H1 (cell line): ENCODE data around the gene IDUA. TPM values are rescaled to one million over a fixed set of nuclear protein-coding genes. Genes with fewer than 3 reads are reported as not detected.

Experiments used
- CTCF ChIA-PET: fragments of 300-600 bp; sonication (Branson Sonifier 250); formaldehyde crosslinking; loops from one replicate; lab custom pipeline; 2021; ENCODE audit not compliant: partially characterized antibody; lab: Charles Lee
- POLR2A ChIA-PET: fragments of 300-600 bp; sonication (Branson Sonifier 250); formaldehyde crosslinking; loops from one replicate; lab custom pipeline; 2021; ENCODE audit warnings: inconsistent platforms; ENCODE audit not compliant: partially characterized antibody; lab: Charles Lee
- DNase-seq, 2 experiments: peaks; one replicate each; pipeline versions ENCODE4 v3.0.0 to v3.0.0-alpha.2; 2010 to 2022; ENCODE audit warnings: low spot score in 2 of 2, low read depth in 1 of 2, mixed read lengths in 1 of 2
- FAIRE-seq: peaks from 2 replicates; lab custom pipeline; 2011; peaks lifted over from hg19 to GRCh38; lab: Jason Lieb, UNC
- H2AFZ ChIP-seq: 2 replicates; pipeline ENCODE4 v1.8.1; 2012; ENCODE audit warnings: low read length, inconsistent platforms
- H2AK5ac ChIP-seq: 2 replicates; pipeline ENCODE4 v1.6.1; 2013; ENCODE audit warnings: low read depth, low read length
- H2BK120ac ChIP-seq: replicated peaks from 2 replicates; pipeline ENCODE3; 2013; ENCODE audit warnings: low read depth, low read length, inconsistent platforms
- H2BK12ac ChIP-seq: 2 replicates; pipeline ENCODE4 v1.6.1; 2013; ENCODE audit warnings: low read depth, low read length
- H2BK15ac ChIP-seq: 2 replicates; pipeline ENCODE4 v1.6.1; 2013; ENCODE audit warnings: low read length
- H2BK20ac ChIP-seq: 2 replicates; pipeline ENCODE4 v1.6.1; 2013; ENCODE audit warnings: low read length
- H2BK5ac ChIP-seq: 2 replicates; pipeline ENCODE4 v1.6.1; 2013; ENCODE audit warnings: low read depth, low read length
- H3K14ac ChIP-seq: 2 replicates; pipeline ENCODE4 v1.6.1; 2013; ENCODE audit warnings: inconsistent platforms; ENCODE audit not compliant: insufficient read length
- H3K18ac ChIP-seq: 2 replicates; pipeline ENCODE4 v1.6.1; 2013; ENCODE audit warnings: low read length; ENCODE audit errors: extremely low read depth
- H3K23ac ChIP-seq: 2 replicates; pipeline ENCODE4 v1.6.1; 2013; ENCODE audit warnings: inconsistent platforms; ENCODE audit not compliant: insufficient read length
- H3K23me2 ChIP-seq: 2 replicates; pipeline ENCODE4 v1.6.1; 2013; ENCODE audit warnings: low read depth, low read length
- H3K27ac ChIP-seq: 2 replicates; pipeline ENCODE4 v1.6.1; 2011; ENCODE audit warnings: low read depth, low read length, inconsistent platforms
- H3K27me3 ChIP-seq, 4 experiments: replicated peaks in 1 of 4; 1 replicate in 1 of 4; 2 replicates in 3 of 4; pipeline versions ENCODE4 v1.6.1 to v1.8.1; 2011 to 2013; ENCODE audit warnings: low read length in 3 of 4, mild to moderate bottlenecking in 3 of 4, inconsistent platforms in 2 of 4, mixed read lengths in 2 of 4, moderate library complexity in 1 of 4; ENCODE audit not compliant: control insufficient read depth in 3 of 4, insufficient read depth in 3 of 4; ENCODE audit errors: extremely low read depth in 1 of 4
- H3K36me3 ChIP-seq, 4 experiments: 2 replicates each; pipeline versions ENCODE4 v1.6.1 to v1.8.1; 2011 to 2013; ENCODE audit warnings: mild to moderate bottlenecking in 4 of 4, low read length in 3 of 4, moderate library complexity in 2 of 4, control low read depth in 1 of 4, inconsistent platforms in 1 of 4; ENCODE audit not compliant: insufficient read depth in 4 of 4, control insufficient read depth in 2 of 4
- H3K4ac ChIP-seq: replicated peaks from 2 replicates; pipeline ENCODE3; 2013; ENCODE audit warnings: low read length, low read depth, mixed read lengths, inconsistent platforms; ENCODE audit not compliant: insufficient read length
- H3K4me1 ChIP-seq, 4 experiments: replicated peaks in 1 of 4; 1 replicate in 1 of 4; 2 replicates in 3 of 4; pipeline versions ENCODE4 v1.6.1 to v1.8.1; 2011 to 2013; ENCODE audit warnings: low read length in 3 of 4, inconsistent platforms in 2 of 4, mixed read lengths in 1 of 4; ENCODE audit not compliant: insufficient read depth in 4 of 4, control insufficient read depth in 3 of 4
- H3K4me2 ChIP-seq, 2 experiments: 2 replicates each; pipeline versions ENCODE4 v1.6.1 to v1.8.1; 2011 to 2013; ENCODE audit warnings: low read depth in 2 of 2, low read length in 2 of 2, control low read depth in 1 of 2, inconsistent platforms in 1 of 2, mild to moderate bottlenecking in 1 of 2; ENCODE audit not compliant: insufficient read depth in 1 of 2
- H3K4me3 ChIP-seq, 4 experiments: fragments of 200-600, 300-600 bp in 1 of 4; sonication (generic), shearing (Covaris generic), sonication (Bioruptor Twin) in 1 of 4; 2 replicates each; pipeline versions ENCODE4 v1.5.1 to v1.8.1; 2011 to 2016; ENCODE audit warnings: low read length in 4 of 4, low read depth in 3 of 4, control low read depth in 2 of 4, inconsistent platforms in 2 of 4, mild to moderate bottlenecking in 2 of 4, mixed read lengths in 1 of 4, moderate library complexity in 1 of 4; ENCODE audit not compliant: insufficient read depth in 2 of 4; ENCODE audit errors: extremely low read depth in 1 of 4
- H3K56ac ChIP-seq: replicated peaks from 2 replicates; pipeline ENCODE3; 2013; ENCODE audit warnings: low read depth, mild to moderate bottlenecking, mixed read lengths, low read length, inconsistent platforms; ENCODE audit not compliant: insufficient read length
- H3K79me1 ChIP-seq: 2 replicates; pipeline ENCODE4 v1.6.1; 2013; ENCODE audit warnings: low read depth, low read length, control low read depth
- H3K79me2 ChIP-seq, 2 experiments: 2 replicates each; pipeline versions ENCODE4 v1.6.1 to v1.8.1; 2012 to 2013; ENCODE audit warnings: low read length in 2 of 2, mild to moderate bottlenecking in 2 of 2, inconsistent platforms in 1 of 2; ENCODE audit not compliant: insufficient read depth in 2 of 2, control insufficient read depth in 1 of 2
- H3K9ac ChIP-seq, 4 experiments: replicated peaks in 1 of 4; 1 replicate in 1 of 4; 2 replicates in 3 of 4; pipeline versions ENCODE4 v1.6.1 to v1.8.1; 2011 to 2013; ENCODE audit warnings: low read depth in 3 of 4, low read length in 3 of 4, control low read depth in 2 of 4, mild to moderate bottlenecking in 2 of 4, moderate library complexity in 2 of 4, inconsistent platforms in 1 of 4; ENCODE audit errors: extremely low read depth in 1 of 4
- H3K9me3 ChIP-seq, 2 experiments: 2 replicates each; pipeline versions ENCODE4 v1.6.1 to v1.8.1; 2012 to 2013; ENCODE audit warnings: mild to moderate bottlenecking in 2 of 2, moderate library complexity in 2 of 2, control low read depth in 1 of 2, inconsistent platforms in 1 of 2, low read depth in 1 of 2, low read length in 1 of 2, mixed read lengths in 1 of 2; ENCODE audit not compliant: insufficient read depth in 2 of 2
- H4K20me1 ChIP-seq, 2 experiments: replicated peaks in 1 of 2; 2 replicates each; pipeline versions ENCODE3 to v1.8.1; 2011 to 2013; ENCODE audit warnings: inconsistent platforms in 2 of 2, low read length in 2 of 2, mild to moderate bottlenecking in 1 of 2; ENCODE audit not compliant: insufficient read depth in 2 of 2, control insufficient read depth in 1 of 2
- H4K5ac ChIP-seq: 2 replicates; pipeline ENCODE4 v1.6.1; 2013; ENCODE audit warnings: low read length, low read depth, mixed read lengths, inconsistent platforms; ENCODE audit not compliant: insufficient read length
- H4K8ac ChIP-seq: 2 replicates; pipeline ENCODE4 v1.8.0; 2013; ENCODE audit warnings: mild to moderate bottlenecking, moderate library complexity, low read length, inconsistent platforms; ENCODE audit not compliant: insufficient read depth; ENCODE audit errors: extremely low read depth
- H4K91ac ChIP-seq: replicated peaks from 2 replicates; pipeline ENCODE3; 2013; ENCODE audit warnings: low read length, mixed read lengths, inconsistent platforms; ENCODE audit not compliant: insufficient read length
- ASH2L ChIP-seq: fragments of 200-600, 300-600 bp; sonication (generic); IDR thresholded peaks from one replicate; pipeline ENCODE4 v1.7.1; 2017; ENCODE audit warnings: low read length
- CTBP2 ChIP-seq: IDR thresholded peaks from 2 replicates; pipeline ENCODE4 v1.7.0; 2011; ENCODE audit warnings: borderline replicate concordance, mild to moderate bottlenecking, moderate library complexity, mixed read lengths, low read length; ENCODE audit not compliant: insufficient read depth, insufficient read length
- FOSL1 ChIP-seq: IDR thresholded peaks from 2 replicates; pipeline ENCODE4 v1.6.1; 2011; ENCODE audit warnings: mild to moderate bottlenecking, low read depth, low read length, moderate library complexity; ENCODE audit not compliant: insufficient read depth
- HDAC6 ChIP-seq: IDR thresholded peaks from one replicate; pipeline ENCODE4 v1.7.1; 2012; ENCODE audit warnings: low read depth, mild to moderate bottlenecking, inconsistent platforms, low read length, moderate library complexity
- JUN ChIP-seq: IDR thresholded peaks from 2 replicates; pipeline ENCODE4 v1.6.1; 2011; ENCODE audit warnings: low read depth, mild to moderate bottlenecking, improper control_type of control experiment, low read length
- MAFK ChIP-seq: IDR thresholded peaks from 2 replicates; pipeline ENCODE4 v1.6.1; 2012; ENCODE audit warnings: low read depth, mild to moderate bottlenecking, improper control_type of control experiment, low read length
- POLR2AphosphoS5 ChIP-seq: IDR thresholded peaks from 2 replicates; pipeline ENCODE4 v1.6.1; 2011; ENCODE audit warnings: low read depth, low read length
- RFX5 ChIP-seq: IDR thresholded peaks from 2 replicates; pipeline ENCODE4 v1.6.1; 2011; ENCODE audit warnings: low read depth, low read length, improper control_type of control experiment, borderline replicate concordance
- RXRA ChIP-seq: IDR thresholded peaks from 2 replicates; pipeline ENCODE4 v1.6.1; 2011; ENCODE audit warnings: low read depth, mild to moderate bottlenecking, low read length, moderate library complexity; ENCODE audit not compliant: insufficient read depth
- SIN3A ChIP-seq, 2 experiments: IDR thresholded peaks in 1 of 2; conservative IDR thresholded peaks in 1 of 2; 2 replicates each; pipeline ENCODE4 v1.6.1; 2011 to 2012; ENCODE audit warnings: low read length in 2 of 2, improper control_type of control experiment in 1 of 2, low read depth in 1 of 2, mild to moderate bottlenecking in 1 of 2
- TAF7 ChIP-seq: optimal IDR thresholded peaks from 2 replicates; pipeline ENCODE3; 2011; ENCODE audit warnings: low read depth, mild to moderate bottlenecking, inconsistent platforms, low read length, moderate library complexity, borderline replicate concordance
- TEAD4 ChIP-seq: IDR thresholded peaks from 2 replicates; pipeline ENCODE4 v1.6.1; 2012; ENCODE audit warnings: low read depth, low read length, inconsistent platforms, mixed read lengths
- WGBS, 2 experiments: shearing (Covaris generic) in 1 of 2; methylation state at CpG; one replicate each; pipeline versions ENCODE4 v1.1.6 to v1.1.7; 2013 to 2015; ENCODE audit warnings: low lambda C conversion rate in 2 of 2, mixed read lengths in 2 of 2, inconsistent platforms in 1 of 2, low coverage in 1 of 2, missing lambda C conversion rate in 1 of 2; ENCODE audit not compliant: insufficient replicate concordance in 2 of 2, insufficient coverage in 1 of 2, insufficient read length in 1 of 2; ENCODE audit errors: extremely low coverage in 1 of 2, missing lambda C conversion rate in 1 of 2; 5-methylcytosine and 5-hydroxymethylcytosine counted together
- polyA plus RNA-seq, 7 experiments: library from polyadenylated mRNA; depleted of rRNA in 3 of 7; stranded (reverse) in 5 of 7; unstranded in 2 of 7; fragments of >200 nt in 5 of 7; fragments of 200-250 nt in 2 of 7; gene quantifications; 1 replicate in 5 of 7; 2 replicates in 1 of 7; 4 replicates in 1 of 7; pipeline versions ENCODE4 v1.2.1 to v1.2.3, GENCODE V29; 2011 to 2013; ENCODE audit warnings: missing spikeins in 2 of 7, mixed read lengths in 2 of 7
- total RNA-seq: library from RNA; stranded (reverse); fragmentation: NEBNext Ultra II Directional; extraction: Animal tissue kit (Norgen Biotek cat#: 25700); gene quantifications from 2 replicates; pipeline ENCODE4 v1.2.1, GENCODE V29; 2021

Gene IDUA
- total and polyA plus RNA-seq, 2 of the 8 experiments (the other 6 are each of a cell fraction or from before 2014, with no cell fraction given) = 2.8 to 4.8 TPM

DNA sequence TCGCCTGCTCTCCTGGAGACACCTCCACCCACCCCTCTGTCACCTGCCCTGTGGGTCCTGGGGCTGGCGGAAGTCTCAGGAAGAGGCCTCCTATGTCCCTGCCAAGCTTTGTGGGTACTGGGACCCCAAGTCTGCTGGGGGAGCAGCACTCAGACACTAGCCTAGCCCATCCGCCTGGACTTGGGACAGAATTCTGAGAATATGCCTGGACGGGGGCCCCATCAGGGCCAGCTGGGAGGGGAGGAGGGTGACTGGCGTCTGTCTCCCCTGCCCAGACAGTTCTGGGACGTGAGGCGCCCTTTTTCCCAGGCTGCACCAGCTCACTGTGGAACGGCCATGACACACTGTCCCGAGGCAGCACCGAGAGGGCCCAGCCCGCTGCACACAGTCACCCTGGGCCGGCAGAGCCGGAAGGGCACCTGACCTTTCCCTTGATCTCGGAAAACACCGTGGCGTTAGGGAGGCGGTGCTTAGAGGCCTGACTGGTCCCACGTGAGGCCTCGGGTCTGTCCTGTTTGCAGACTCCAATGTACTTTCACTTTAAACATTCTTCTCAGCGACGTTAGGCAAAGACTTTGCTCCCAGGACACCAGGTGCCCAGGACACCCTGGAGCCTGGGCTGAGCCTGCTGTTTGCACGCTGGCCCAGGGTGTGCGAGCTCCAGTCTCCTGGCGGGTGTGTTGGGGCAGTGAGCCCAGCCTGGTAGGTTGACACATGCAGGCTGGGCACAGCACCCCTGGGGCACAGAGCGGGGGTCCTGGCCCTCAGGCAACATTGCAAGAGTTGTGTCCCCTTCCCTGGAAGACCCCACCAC, 5.7 kb downstream of the IDUA start:
- POLR2A ChIA-PET = no interaction called here
- Histone ChIP-seq H2BK120ac (no peak overlapping the region), H2AFZ (no peak overlapping the region), H4K20me1 (peaks cover 2 to 11% of the 10 kb centered on the region in 2 experiments), H3K18ac (no peak overlapping the region), H4K91ac (no peak overlapping the region), H3K79me1 (no peaks in the 10 kb centered on the region), H3K36me3 (no peaks in the 10 kb centered on the region; a peak in 1 of 8 replicates), H3K56ac (no peak overlapping the region), H3K9me3 (no peaks in the 10 kb centered on the region), H3K23ac (no peak overlapping the region), H3K23me2 (no peaks in the 10 kb centered on the region; the same call in 1 of the 2 replicates), H3K4ac (no peak overlapping the region), H4K5ac (no peak overlapping the region), H2BK15ac (no peak overlapping the region), H2BK20ac (no peak overlapping the region), H3K4me1 (peaks cover 0 to 2% (median under 1%) of the 10 kb centered on the region in 4 experiments; a peak in 2 of 7 replicates), H3K27me3 (peaks cover 8 to 21% (median 20%) of the 10 kb centered on the region in 4 experiments), H3K4me3 (no peak overlapping the region), H3K14ac (no peak overlapping the region), H3K4me2 (no peak overlapping the region), H3K79me2 (no peaks in the 10 kb centered on the region), H3K27ac (no peak overlapping the region), H2BK12ac (0 out of 2 replicates have a peak overlapping the region, but pooled peaks have one; percentile 27), H2BK5ac (no peak overlapping the region), H4K8ac (0 out of 2 replicates have a peak overlapping the region, but pooled peaks have one; percentile 25), H2AK5ac (no peak overlapping the region), H3K9ac (no peak overlapping the region)
- CTCF ChIA-PET = interaction anchor here (0.5 to 2.2 kb wide), 2 partner anchors 101 to 104 kb away, joined by 3 to 7 read pairs; no protein-coding TSS in a partner anchor
- WGBS, 2 experiments = 80% methylated on average over 25 of the region's 25 CpGs; no CpG with 5 or more reads in 1 of the 2 experiments
- DNase-seq = no peak
- no peak for FAIRE-seq
- TF ChIP-seq HDAC6 (no peak), JUN (no peak), CTBP2 (no peak), ASH2L (no peak), POLR2AphosphoS5 (no peak), TAF7 (no peak), RFX5 (no peak), FOSL1 (no peak), MAFK (no peak), TEAD4 (no peak), RXRA (no peak), SIN3A (conservative IDR thresholded peaks at IDR 0.05 in 1 of 2, IDR thresholded peaks at IDR 0.05 in 1 of 2; ENCODE audit: low read depth in 1 of 2, low read length in 2 of 2) (no peak)
